ENCODE measurements around the gene S100A3.

DNA sequence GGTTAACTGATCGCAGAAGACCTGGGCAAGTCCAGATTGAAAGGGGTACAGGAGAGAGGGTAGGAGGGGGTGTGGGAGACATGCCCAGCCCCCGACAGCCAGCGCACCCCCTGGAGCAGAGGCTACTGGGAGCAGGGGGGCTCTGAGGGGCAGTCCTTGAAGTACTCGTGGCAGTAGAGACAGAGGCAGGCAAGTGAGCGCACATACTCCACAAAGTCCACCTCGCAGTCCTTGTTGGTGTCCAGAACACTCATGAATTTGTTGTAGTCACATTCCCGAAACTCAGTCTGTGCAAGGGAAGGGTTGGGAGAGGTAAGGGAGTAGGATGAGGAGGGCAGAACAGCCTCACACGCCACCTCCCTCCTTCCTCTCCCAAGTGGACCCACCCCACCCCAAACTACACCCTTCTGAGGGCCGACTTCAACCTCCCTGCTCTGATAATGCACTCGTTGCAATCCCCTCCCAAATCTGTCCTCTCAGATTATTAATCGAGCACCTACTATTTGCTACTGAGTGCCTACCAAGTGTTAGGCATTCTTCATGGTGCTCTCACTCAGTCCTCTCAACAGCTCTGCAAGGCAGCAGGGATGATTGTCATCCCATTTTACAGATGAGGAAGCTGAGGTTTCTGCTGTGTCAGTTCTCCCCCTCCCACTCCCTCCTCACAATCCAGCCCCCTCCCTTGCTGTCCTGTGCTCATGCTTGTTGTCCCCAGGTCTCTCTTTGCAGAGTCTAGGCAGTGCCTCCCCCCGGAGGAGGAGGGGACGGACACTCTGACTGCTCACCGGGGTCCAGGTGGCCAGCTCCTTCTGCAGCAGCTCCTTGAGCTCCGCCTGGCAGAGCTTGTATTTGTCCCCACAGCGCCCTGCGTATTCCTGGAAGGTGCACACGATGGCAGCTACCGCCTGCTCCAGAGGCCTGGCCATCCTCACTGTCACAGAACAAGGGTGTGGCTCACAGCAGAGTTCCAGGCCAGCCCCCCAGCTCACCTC is 1.2 kb downstream of the S100A3 start:
- TF ChIP-seq ZNF274 (IDR thresholded peaks at IDR 0.05; ENCODE audit: low read depth, low read length) (no peak), YY1 (IDR thresholded peaks at IDR 0.05; ENCODE audit: insufficient read depth, insufficient read length) (no peak)

All from NT2/D1 (cell line).